AG10803 (cell line): Measurements from ENCODE around the gene SDCCAG8.

Experiments
- DNase-seq: peaks from one replicate; pipeline ENCODE4 v3.0.0; 2010; ENCODE audit warnings: low read depth
- H3K4me3 ChIP-seq: 2 replicates; pipeline ENCODE4 v1.5.1; 2011; ENCODE audit warnings: mild to moderate bottlenecking, low read length, control low read depth
- TF ChIP-seq, protein P1 (sequence below): conservative IDR thresholded peaks from 2 replicates; pipeline ENCODE4 v1.5.1; 2011; ENCODE audit warnings: mild to moderate bottlenecking, low read length, control low read depth, inconsistent platforms

SDCCAG8 gene

DNA sequence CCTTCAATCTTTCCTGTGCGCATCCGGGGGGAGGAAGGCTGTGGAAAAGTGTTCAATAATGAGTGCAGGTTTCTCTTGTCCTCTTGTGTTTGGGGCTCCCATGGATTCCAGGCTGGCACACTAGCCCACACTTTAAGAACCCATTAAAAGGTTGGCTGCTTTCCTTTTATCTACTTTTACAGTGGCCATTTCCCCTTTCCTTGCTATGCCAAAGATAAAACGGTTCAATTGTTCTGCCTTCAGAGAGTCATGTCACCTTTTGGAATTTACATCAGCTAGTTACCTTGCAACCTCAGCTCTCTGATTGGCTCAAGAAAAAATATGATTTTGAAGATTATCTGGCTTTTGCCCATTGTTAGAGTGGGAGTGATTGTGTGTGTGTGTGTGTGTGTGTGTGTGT is 182.3 kb downstream of the SDCCAG8 start:
- DNase-seq, result no peak
- no peak overlapping the region for H3K4me3 ChIP-seq
- TF ChIP-seq, protein P1, sequence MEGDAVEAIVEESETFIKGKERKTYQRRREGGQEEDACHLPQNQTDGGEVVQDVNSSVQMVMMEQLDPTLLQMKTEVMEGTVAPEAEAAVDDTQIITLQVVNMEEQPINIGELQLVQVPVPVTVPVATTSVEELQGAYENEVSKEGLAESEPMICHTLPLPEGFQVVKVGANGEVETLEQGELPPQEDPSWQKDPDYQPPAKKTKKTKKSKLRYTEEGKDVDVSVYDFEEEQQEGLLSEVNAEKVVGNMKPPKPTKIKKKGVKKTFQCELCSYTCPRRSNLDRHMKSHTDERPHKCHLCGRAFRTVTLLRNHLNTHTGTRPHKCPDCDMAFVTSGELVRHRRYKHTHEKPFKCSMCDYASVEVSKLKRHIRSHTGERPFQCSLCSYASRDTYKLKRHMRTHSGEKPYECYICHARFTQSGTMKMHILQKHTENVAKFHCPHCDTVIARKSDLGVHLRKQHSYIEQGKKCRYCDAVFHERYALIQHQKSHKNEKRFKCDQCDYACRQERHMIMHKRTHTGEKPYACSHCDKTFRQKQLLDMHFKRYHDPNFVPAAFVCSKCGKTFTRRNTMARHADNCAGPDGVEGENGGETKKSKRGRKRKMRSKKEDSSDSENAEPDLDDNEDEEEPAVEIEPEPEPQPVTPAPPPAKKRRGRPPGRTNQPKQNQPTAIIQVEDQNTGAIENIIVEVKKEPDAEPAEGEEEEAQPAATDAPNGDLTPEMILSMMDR, result no peak

DNA sequence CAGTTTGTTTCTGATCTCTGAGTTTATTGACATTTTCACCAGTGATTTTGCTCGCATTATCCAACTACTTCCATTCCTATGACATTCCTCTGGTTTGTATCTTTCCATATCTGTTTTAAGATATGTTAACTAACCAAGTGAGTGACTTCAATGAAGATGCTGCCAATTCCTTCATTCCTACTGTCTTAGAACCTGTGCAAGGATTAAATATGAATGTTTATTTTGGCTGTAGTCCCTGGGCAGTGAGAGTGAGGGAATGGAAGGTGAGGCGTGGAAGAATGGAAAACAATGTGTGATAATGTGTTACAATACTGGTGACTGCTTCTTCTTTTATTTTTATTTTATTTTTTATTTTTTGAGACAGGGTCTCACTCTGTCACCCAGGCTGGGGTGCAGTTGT is 183.0 kb downstream of the SDCCAG8 start:
- TF ChIP-seq, protein P1, result no peak
- no peak overlapping the region for H3K4me3 ChIP-seq
- DNase-seq, result no peak

DNA sequence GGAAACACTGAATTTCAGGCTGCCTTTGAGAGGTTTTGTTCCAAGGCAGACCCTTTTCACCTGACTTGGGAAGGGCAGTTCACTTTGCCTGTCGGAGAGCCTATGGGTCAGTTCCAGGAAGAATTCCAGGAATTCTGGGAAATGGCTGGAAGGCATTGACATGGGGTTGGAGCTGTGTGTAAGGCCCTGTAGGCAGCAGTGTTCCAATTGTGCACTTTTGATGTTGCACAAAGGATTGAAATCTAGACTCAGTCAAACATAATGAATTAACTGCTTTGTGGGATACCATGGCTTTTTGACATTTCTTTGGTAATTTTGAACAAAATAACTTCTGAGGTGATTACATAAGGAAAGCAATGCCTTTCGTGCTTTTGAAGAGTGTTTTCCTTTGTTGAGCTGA is 184.6 kb downstream of the SDCCAG8 start:
- TF ChIP-seq, protein P1, result no peak
- H3K4me3 ChIP-seq, result no peak overlapping the region
- DNase-seq, result no peak

GRCh38 chr1:243441601-243442000 is 185.8 kb downstream of the SDCCAG8 start:
- H3K4me3 ChIP-seq, result no peak overlapping the region
- TF ChIP-seq, protein P1, result no peak
- DNase-seq, result no peak

DNA sequence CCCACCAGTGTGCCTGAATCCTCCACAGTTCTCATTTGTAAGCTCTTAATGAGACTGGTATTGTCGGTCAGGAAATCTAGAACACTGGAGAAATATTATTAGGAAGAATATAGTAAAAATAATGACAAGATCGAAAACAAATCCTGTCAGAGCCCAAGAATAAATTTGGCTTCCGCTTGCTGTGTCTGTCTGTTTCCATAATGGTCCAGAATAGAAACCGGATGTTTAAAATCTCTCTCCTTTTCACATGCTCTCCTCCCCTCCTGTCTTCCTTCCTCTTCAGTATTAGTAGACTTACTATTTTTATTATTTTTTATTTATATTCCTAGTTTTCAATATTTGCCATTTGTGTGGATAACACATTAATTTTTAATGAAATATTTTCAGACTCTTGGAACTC is 187.7 kb downstream of the SDCCAG8 start:
- TF ChIP-seq, protein P1, result no peak
- no peak overlapping the region for H3K4me3 ChIP-seq
- DNase-seq, result no peak

GRCh38 chr1:243447347-243447746 is 191.5 kb downstream of the SDCCAG8 start:
- peak; percentile 84 for DNase-seq
- TF ChIP-seq, protein P1, result no peak
- no peak overlapping the region for H3K4me3 ChIP-seq

DNA sequence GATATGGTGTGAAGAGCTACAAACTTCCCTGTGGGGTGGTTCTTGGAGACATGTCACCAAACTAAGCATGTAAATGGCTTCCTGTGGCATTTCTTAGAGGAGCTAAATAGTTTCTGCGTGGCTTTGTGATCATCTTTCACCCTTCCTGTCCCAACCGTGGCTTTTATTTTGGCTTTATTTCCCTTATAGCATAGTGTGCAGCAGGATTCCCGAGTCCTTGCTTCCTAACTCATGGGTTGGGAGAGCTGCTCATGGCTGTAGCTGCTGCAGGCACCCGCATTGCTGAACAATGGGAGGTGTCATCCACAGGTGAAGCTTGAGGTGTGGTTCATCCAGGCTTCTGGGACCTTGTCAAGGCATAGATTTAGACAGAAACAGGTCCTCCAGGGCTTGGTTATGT is 192.0 kb downstream of the SDCCAG8 start:
- TF ChIP-seq, protein P1, result no peak
- H3K4me3 ChIP-seq, result no peak overlapping the region

More for the DNA sequence above, 192.0 kb downstream of the SDCCAG8 start:
- no peak for DNase-seq
